Measurements from ENCODE around the gene TNP2. TPM values are rescaled to one million over a fixed set of nuclear protein-coding genes. Genes with fewer than 3 reads are reported as not detected.

The TNP2 gene
- total and polyA plus RNA-seq, 2 of the 4 experiments (the other 2 are of a cell fraction) = not detected

DNA sequence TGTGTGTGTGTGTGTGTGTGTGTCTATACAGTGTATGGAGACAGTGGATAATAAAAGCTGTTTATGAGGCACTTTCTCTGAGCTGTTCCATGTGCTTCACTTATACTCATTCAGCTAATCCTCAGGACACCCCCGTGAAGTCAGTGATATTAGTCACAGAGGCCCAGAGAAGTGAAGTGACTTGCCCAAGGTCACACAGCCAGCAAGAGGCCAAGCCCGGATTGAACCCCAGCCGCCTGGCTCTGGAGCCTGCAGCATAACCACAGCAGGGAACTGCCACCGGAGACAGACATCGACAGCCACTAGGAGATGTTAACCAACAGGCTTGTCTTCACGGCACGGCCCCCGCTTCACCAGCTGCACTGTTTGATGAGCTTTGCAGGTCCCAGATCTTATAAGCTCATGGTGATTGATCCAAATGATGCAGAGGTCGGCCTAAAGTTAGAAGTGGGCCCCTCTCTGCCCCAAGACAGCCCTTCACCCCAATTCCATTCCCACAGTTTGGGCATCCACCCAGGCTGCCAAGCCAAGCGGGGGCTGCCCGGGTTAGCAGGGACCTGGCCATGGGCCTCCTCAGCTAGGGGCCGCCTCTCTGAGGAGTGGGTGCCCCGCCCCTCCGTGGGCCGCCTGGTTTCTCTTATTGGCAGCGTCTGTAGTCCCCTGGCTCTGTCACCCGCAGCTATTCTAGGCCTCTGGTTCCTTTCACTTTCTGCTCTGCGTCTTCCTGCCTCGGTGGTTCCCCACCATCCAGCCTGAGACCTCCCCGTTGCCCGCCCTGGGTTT lies 44.0 kb downstream of the TNP2 start:
- CTCF ChIA-PET = no interaction called here
- no peak overlapping the region for H2BK5ac ChIP-seq (ENCODE audit: low read depth, low read length, poor library complexity, severe bottlenecking)
- H4K5ac ChIP-seq (ENCODE audit: low read depth, low read length) = 0 out of 2 replicates have a peak overlapping the region, but pooled peaks have one; percentile 4
- no peak overlapping the region for H2BK15ac ChIP-seq (ENCODE audit: low read depth, low read length)
- no peak overlapping the region for H3K27ac ChIP-seq (ENCODE audit: insufficient read depth, low read length)
- H4K8ac ChIP-seq (ENCODE audit: low read depth in 2 of 2, low read length in 2 of 2) = no peak overlapping the region
- no peak overlapping the region; the same call in 1 of the 2 replicates for H3K4ac ChIP-seq (ENCODE audit: low read depth, low read length)
- H3K9me1 ChIP-seq (ENCODE audit: insufficient read depth, low read length) = no peaks in the 10 kb centered on the region
- no peaks in the 10 kb centered on the region for H3K36me3 ChIP-seq (ENCODE audit: control insufficient read depth, insufficient read depth, low read length)
- no peak overlapping the region; the same call in 1 of the 2 replicates for H3K18ac ChIP-seq (ENCODE audit: low read depth, low read length)
- no peaks in the 10 kb centered on the region; the same call in 1 of the 2 replicates for H3K27me3 ChIP-seq (ENCODE audit: control insufficient read depth, insufficient read depth, low read length)
- H3K9ac ChIP-seq (ENCODE audit: low read depth, low read length) = no peak overlapping the region
- peak overlapping the region; percentile 81 for H2AFZ ChIP-seq (replicated peaks; ENCODE audit: low read length, poor library complexity)
- peak overlapping the region; percentile 26 for H2AK9ac ChIP-seq (replicated peaks; ENCODE audit: low read depth, low read length, poor library complexity)
- no peak overlapping the region for H2BK120ac ChIP-seq (ENCODE audit: low read depth, low read length)
- H3K23ac ChIP-seq (ENCODE audit: low read depth, low read length) = no peak overlapping the region
- no peaks in the 10 kb centered on the region for H4K20me1 ChIP-seq (ENCODE audit: insufficient read depth, low read length)
- in situ Hi-C loops (cut with MboI; ENCODE audit: low sequenced_read_pairs) = no loop called here
- no TSS peak for BruUV-seq (replicated peaks)
- no peak overlapping the region for H4K91ac ChIP-seq (ENCODE audit: insufficient read depth, low read depth, low read length)
- no peaks in the 10 kb centered on the region for H3K9me3 ChIP-seq (ENCODE audit: control insufficient read depth, insufficient read depth, low read length)
- 0 out of 2 replicates have a peak, but pooled peaks cover 2% of the 10 kb centered on the region for H3K4me1 ChIP-seq (ENCODE audit: control insufficient read depth, insufficient read depth, low read length)
- DNase-seq (peak; percentile 28), ATAC-seq (ENCODE audit: low read depth) (no peak; the same call in 1 of the 2 replicates)
- H3K4me2 ChIP-seq (ENCODE audit: low read depth, low read length) = 0 out of 2 replicates have a peak overlapping the region, but pooled peaks have one; percentile 36
- 68% methylated on average over 8 of the region's 21 CpGs; no CpG with 5 or more reads in 1 of the 2 experiments for WGBS, 2 experiments (ENCODE audit: extremely low coverage in 2 of 2, insufficient read length in 1 of 2)
- POLR2A ChIA-PET (ENCODE audit: unreplicated experiment) = no interaction called here
- H3K4me3 ChIP-seq (ENCODE audit: insufficient read depth, low read depth, low read length) = no peak overlapping the region
- TF ChIP-seq CHD1 (IDR thresholded peaks at IDR 0.05; ENCODE audit: low read depth, low read length) (no peak), RCOR1 (IDR thresholded peaks at IDR 0.05; ENCODE audit: insufficient replicate concordance, low read length) (no peak), MXI1 (IDR thresholded peaks at IDR 0.05; ENCODE audit: borderline replicate concordance, low read depth, low read length) (no peak), MAZ (IDR thresholded peaks at IDR 0.05; ENCODE audit: borderline replicate concordance, low read depth, low read length) (no peak), RFX5 (IDR thresholded peaks at IDR 0.05; ENCODE audit: low read depth, low read length) (no peak), RAD21 (IDR thresholded peaks at IDR 0.05; ENCODE audit: low read length) (no peak)
- TF ChIP-seq, protein P1, sequence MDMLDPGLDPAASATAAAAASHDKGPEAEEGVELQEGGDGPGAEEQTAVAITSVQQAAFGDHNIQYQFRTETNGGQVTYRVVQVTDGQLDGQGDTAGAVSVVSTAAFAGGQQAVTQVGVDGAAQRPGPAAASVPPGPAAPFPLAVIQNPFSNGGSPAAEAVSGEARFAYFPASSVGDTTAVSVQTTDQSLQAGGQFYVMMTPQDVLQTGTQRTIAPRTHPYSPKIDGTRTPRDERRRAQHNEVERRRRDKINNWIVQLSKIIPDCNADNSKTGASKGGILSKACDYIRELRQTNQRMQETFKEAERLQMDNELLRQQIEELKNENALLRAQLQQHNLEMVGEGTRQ (IDR thresholded peaks at IDR 0.05; ENCODE audit: low read depth, low read length) = no peak
- H3K79me1 ChIP-seq (ENCODE audit: low read depth in 1 of 2, low read length in 2 of 2) = no peaks in the 10 kb centered on the region
- H3K56ac ChIP-seq (ENCODE audit: extremely low read depth, insufficient read depth, low read length) = no peak overlapping the region
- dilution Hi-C loops (cut with HindIII; ENCODE audit: low sequenced_read_pairs, unreplicated experiment) = no loop called here
- peak overlapping the region; percentile 39; the same call in 1 of the 2 replicates for H2AK5ac ChIP-seq (ENCODE audit: low read depth, low read length)
- intact Hi-C loops (cut with micrococcal nuclease) = no loop called here
- peak overlapping the region; percentile 51; the same call in 1 of the 2 replicates for H3K14ac ChIP-seq (replicated peaks; ENCODE audit: low read depth, low read length)
- no peak overlapping the region for H2BK20ac ChIP-seq (ENCODE audit: low read depth, low read length)
